ENCODE measurements around the gene DIP2C.

DIP2C gene

DNA sequence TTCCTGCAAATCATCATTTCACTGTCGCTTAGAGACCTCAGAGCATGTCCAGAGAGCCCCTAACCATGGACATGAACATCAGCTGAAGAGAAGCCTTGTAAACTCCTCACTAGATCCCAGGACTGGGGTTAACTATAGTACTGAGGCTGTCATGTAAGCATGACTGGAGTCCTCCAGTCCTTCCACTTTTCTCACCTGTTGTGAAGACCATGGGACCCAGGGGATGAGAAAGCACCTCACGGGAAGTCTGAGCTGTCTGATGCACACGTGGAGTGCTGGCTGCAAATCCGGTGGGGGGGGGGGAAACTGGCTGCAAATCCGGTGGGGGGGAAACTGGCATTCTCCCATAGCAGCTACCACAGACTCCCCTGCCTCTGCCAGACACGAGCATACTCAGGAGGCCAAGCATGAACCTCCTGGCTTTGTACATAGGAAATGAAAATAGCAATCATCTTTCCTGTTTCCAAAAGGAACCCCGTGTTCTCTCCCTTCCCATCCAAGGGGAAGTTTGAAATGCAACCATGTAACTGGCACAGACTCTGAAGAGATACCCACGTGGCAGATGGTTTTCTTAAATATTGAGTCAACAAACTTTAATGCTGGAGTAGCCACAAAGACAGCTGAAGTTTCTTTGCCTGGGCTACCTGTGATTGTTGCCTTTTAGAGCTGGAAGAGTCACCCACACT lies 292.8 kb downstream of the DIP2C start:
- DNase-seq, result no peak

DNA sequence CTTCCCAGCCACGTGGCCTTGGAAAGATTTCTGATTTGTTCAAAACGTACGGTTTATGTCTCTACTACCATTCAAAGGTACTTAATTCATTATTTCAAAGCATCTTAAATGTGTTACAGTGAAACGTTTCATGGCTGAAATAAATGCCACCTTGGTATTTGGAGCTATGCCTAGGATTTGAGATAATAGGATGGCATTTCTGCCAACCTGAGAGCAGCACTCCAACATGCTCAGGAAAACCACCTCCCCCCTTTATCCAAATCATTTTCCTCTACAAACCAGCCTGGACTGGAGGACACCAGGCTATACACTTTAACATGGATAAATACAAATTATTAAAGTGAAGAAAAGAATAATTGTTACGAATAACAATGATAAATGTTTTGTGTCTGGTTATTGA lies 293.4 kb downstream of the DIP2C start:
- DNase-seq, result no peak

DNA sequence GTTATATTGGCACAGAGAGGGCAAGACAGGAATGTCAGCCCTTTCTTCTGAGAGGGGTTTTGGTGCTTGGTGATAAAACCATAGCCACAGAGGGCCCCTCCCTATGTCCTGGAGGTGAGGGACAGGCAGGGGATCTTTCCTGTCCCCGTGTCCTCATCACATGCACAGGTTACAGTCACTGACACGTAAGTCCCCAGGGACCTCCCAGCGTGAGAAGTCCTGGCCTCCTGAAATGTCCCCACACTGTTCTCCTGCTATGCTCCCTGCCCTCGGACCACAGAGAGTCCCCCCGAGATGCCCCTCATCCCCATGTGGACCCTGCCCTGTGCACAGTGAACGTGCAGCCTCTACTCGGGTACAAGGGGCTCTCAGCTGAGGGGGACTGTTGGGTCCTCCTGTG lies 293.8 kb downstream of the DIP2C start:
- DNase-seq, result no peak

DNA sequence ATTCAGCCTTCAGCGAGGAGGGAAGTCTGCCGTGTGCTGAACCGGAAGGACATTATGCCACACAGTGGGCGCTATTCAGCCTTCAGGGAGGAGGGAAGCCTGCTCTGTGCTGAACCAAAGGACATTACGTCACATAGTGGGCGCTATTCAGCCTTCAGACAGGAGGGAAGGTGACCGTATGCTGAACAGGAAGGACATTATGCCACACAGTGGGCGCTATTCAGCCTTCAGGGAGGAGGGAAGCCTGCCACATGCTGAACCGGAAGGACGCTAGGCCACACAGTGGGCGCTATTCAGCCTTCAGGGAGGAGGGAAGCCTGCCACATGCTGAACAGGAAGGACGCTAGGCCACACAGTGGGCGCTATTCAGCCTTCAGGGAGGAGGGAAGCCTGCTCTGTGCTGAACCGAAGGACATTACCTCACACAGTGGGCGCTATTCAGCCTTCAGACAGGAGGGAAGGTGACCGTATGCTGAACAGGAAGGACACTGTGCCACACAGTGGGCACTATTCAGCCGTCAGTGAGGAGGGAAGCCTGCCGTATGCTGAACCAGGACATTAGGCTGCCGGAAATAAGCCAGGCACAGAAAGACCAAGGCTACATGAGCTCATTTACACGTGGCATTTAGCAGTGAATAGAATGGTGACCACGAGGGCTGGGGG lies 294.9 kb downstream of the DIP2C start:
- DNase-seq, result peak; percentile 11 to 17

- no peak for DNase-seq
Observed at GRCh38 chr10:393787-394438, 295.6 kb downstream of the DIP2C start.

DNA sequence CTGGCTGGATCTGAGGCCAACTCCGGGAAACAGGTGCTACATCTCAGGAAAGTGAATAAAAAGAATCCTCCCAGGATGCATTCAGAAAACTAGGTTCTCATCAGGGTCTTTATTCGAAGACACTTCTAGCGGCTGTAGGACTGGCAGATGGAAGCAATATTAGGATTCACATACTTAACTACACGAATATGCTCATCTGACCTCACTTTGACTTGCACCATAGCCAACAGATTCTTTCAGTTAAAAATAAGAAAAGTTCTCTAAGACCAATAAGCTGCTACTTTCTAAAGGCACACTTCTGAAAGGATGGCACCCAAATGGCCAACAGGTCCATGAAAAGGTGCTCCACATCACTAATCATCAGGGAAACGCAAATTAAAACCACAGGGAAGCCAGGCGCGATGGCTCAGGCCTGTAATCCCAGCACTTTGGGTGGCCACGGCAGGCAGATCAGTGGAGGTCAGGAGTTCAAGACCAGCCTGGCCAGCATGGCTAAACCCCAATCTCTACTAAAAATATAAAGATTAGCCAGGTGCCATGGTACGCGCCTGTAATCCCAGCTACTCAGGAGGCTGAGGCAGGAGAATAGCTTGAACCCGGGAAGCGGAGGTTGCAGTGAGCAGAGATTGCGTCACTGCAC lies 296.2 kb downstream of the DIP2C start:
- DNase-seq, result no peak

- DNase-seq, result no peak
Observed at GRCh38 chr10:392705-393037, 296.8 kb downstream of the DIP2C start.

- DNase-seq, result no peak
Observed at GRCh38 chr10:391847-392704, 297.4 kb downstream of the DIP2C start.

DNA sequence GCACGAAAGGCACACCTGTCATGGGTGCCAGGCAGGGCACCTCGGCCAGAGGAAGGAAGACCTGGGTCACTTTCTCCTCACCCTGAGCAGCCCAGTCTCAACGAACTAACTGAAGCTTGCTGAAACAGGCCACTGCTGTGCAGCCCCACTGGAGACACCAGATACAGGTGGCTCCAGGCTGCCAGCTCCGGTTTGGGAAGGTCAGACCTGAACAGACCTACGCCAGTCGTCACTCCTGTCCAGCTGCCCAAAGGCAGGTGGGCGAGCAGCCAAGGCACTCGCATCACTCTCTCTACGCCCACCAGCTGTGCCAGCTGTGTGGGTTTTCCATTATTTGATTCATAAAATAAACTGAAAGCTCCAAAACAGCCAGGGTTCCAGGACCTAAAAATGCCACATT lies 298.2 kb downstream of the DIP2C start:
- no peak for DNase-seq

GRCh38 chr10:390449-391100 lies 298.9 kb downstream of the DIP2C start:
- DNase-seq, result no peak

DNA sequence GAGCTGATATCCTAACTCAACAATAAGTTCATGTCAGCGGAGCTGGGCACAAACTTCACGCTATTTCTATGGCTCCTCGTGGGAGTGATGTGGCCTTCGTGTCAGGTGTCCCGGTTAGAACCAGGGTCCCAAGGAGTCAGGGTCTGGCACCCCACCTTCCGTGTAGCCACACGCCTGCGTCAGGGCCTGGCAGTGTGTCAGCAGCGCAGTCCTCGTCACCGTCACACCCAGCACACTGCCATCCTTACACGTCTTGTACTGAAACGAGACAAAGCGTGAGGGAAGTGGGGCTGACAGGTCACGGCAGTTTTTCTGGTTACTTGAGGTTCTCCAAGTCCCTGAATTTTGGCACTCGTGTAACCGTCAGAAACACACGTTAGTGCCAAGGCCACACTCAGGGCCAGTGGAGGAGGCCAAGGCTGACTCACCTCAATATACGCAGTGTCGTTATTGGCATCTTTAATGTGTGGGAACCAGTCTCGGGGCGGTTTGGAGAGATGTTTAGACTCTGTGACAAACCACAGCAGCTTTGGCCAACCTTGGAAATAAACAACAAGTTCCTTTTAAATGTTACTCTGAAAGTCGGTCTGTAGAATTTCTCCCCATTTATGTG lies 299.5 kb downstream of the DIP2C start:
- no peak for DNase-seq

GRCh38 chr10:389261-389790 lies 300.1 kb downstream of the DIP2C start:
- DNase-seq, result no peak

- no peak for DNase-seq
Observed at GRCh38 chr10:388661-389045, 300.8 kb downstream of the DIP2C start.

DNA sequence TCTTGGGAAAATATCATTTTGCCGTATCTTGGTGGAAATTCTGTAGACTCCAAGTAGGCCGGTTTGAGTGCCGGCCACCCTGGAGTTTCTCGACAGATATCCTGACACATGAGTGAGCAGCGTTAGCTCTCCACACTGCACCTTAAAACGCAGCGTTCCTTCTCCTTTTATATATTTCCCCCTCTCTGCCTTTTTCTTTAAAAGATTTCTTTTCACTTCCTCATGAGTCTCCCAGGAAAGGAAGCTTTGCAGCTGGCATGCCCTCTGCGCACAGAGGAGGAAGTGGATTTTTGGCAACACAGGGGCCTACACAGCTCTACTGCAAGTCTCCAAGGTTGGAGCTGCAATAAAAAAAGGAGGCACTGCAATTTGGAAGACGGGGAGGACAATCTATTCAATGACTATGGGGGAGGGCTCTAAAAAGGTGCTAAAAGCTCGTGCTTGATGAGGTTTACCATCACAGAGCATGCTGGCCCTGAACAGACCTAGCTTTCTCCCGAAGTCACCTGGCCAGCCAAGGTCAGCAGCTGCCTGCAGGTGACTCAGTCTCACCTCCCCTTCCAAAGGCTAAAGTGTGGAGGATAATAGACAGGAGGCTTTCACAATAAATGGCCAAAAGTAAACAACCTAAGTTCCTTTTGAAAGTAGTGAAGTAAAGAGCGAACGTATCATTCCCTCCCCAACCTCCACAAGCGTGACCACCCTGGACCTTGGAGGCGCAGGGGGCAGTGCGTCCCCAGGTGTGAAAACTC lies 301.4 kb downstream of the DIP2C start:
- DNase-seq, result no peak

DNA sequence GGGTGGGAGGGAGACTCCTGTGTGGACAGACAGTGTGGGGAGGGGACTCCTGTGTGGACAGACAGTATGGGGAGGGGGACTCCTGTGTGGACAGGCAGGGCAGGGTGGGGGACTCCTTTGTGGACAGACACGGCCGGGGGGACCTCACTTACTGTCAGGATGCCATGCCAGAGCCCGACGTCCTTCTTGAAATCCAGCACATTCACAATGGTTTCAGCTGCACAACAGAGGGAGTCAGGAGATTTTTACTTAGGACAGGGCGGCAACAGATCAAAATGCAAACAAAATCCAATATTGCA lies 301.9 kb downstream of the DIP2C start:
- DNase-seq, result no peak

GRCh38 chr10:386771-387592 lies 302.5 kb downstream of the DIP2C start:
- no peak for DNase-seq

- no peak for DNase-seq
Observed at GRCh38 chr10:385571-386300, 303.7 kb downstream of the DIP2C start.

GRCh38 chr10:384538-385305 lies 304.7 kb downstream of the DIP2C start:
- DNase-seq, result no peak

DNA sequence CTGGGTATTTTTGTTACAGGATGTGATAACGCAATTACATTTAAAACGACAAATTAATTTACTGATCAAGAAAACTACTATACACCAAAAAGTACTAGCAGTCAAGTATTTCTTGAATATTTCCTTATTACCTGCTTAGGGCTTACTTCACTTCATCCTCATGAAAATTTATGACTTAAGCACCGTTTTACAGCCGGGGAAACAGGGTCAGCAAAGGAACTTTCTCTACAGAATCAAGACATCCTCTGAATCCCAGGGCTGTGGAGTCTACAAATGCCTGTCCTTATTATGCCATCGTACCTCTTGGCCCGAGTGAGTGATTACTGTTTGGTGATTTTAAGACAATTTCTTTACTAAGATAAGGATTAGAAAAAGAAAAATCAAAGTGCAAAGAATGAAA lies 305.9 kb downstream of the DIP2C start:
- no peak for DNase-seq

All from CD4-positive, alpha-beta T cell treated with Interleukin-1 beta for 1 hour (primary cell).